GM19328 (cell line): Measurements from ENCODE around the gene ENDOG.
"Not testable (repeated sequence)": the region's sequence is repeated elsewhere in the genome, so short reads cannot be mapped to it uniquely, and the experiment has no call there.

Experiments
- ATAC-seq: cut with Tn5 transposase; IDR thresholded peaks from one replicate; pipeline ENCODE4 v1.9.1; 2021; ENCODE audit warnings: mild to moderate bottlenecking, moderate library complexity; ENCODE audit not compliant: unreplicated experiment

Gene ENDOG

GRCh38 chr9:128860937-128861336, 42.6 kb downstream of the ENDOG start:
- ATAC-seq, result no peak

GRCh38 chr9:128861501-128861900, 43.2 kb downstream of the ENDOG start:
- ATAC-seq, result no peak

- ATAC-seq, result no peak
These were observed 44.1 kb downstream of the ENDOG start for GRCh38 chr9:128862401-128862851.

- no peak for ATAC-seq
These were observed 45.3 kb downstream of the ENDOG start for GRCh38 chr9:128863647-128864046.

- ATAC-seq, result no peak
These were observed 52.0 kb downstream of the ENDOG start for GRCh38 chr9:128870128-128870940.

GRCh38 chr9:128870941-128871265, 52.6 kb downstream of the ENDOG start:
- ATAC-seq, result not testable (repeated sequence)
